ENCODE measurements around the gene PRRG1. TPM values are rescaled to one million over a fixed set of nuclear protein-coding genes. Genes with fewer than 3 reads are reported as not detected.

PRRG1 gene
- total RNA-seq, 1 experiment from 2014 or later = 8.6 TPM

- CTCF ChIA-PET = no interaction called here
- intact Hi-C loops (cut with micrococcal nuclease; ENCODE audit: unreplicated experiment) = no loop called here
- in situ Hi-C loops (cut with HindIII; ENCODE audit: low pct_unique_long_range_greater_than_20kb, low sequenced_read_pairs) = no loop called here
- Histone ChIP-seq H3K36me3 (ENCODE audit: control insufficient read depth, insufficient read depth, low read length) (no peaks in the 10 kb centered on the region; the same call in 1 of the 2 replicates), H3K27me3 (ENCODE audit: control insufficient read depth, insufficient read depth, low read length) (no peaks in the 10 kb centered on the region), H3K4me3 (ENCODE audit: low read depth in 2 of 2, low read length in 2 of 2) (no peak overlapping the region), H3K9me3 (ENCODE audit: control insufficient read depth, insufficient read depth, low read depth, low read length) (no peaks in the 10 kb centered on the region), H3K4me1 (ENCODE audit: control insufficient read depth, insufficient read depth, low read length) (no peaks in the 10 kb centered on the region), H3K27ac (ENCODE audit: low read length) (no peak overlapping the region)
- no TSS peak for BruUV-seq (replicated peaks)
- ATAC-seq (no peak), DNase-seq (ENCODE audit: low read depth, low spot score) (no peak)
- POLR2A ChIA-PET = no interaction called here
- TF ChIP-seq POLR2AphosphoS5 (IDR thresholded peaks at IDR 0.05; ENCODE audit: low read depth, low read length) = no peak
- no peak for TF ChIP-seq TCF7L2 (IDR thresholded peaks at IDR 0.05; ENCODE audit: low read depth, low read length)
- no peak for TF ChIP-seq CTCF (IDR thresholded peaks at IDR 0.05)
- no peak for TF ChIP-seq SIN3A (IDR thresholded peaks at IDR 0.05; ENCODE audit: borderline replicate concordance, insufficient read depth, low read depth, low read length)
- TF ChIP-seq REST (IDR thresholded peaks at IDR 0.05; ENCODE audit: insufficient read depth in 1 of 2, low read depth in 2 of 2, low read length in 1 of 2) = no peak
Measured at GRCh38 chrX:37409278-37409677, 60.1 kb downstream of the PRRG1 start.

GRCh38 chrX:37420185-37420584, 71.0 kb downstream of the PRRG1 start:
- BruUV-seq (replicated peaks) = no TSS peak
- ChIA-PET CTCF (no interaction called here), POLR2A (no interaction called here)
- TF ChIP-seq CTCF (IDR thresholded peaks at IDR 0.05) = no peak
- ATAC-seq = no peak
- H3K27me3 ChIP-seq (ENCODE audit: control insufficient read depth, insufficient read depth, low read length) = no peaks in the 10 kb centered on the region
- H3K4me1 ChIP-seq (ENCODE audit: control insufficient read depth, insufficient read depth, low read length) = no peaks in the 10 kb centered on the region
- intact Hi-C loops (cut with micrococcal nuclease; ENCODE audit: unreplicated experiment) = no loop called here
- DNase-seq (ENCODE audit: low read depth, low spot score) = no peak
- in situ Hi-C loops (cut with HindIII; ENCODE audit: low pct_unique_long_range_greater_than_20kb, low sequenced_read_pairs) = no loop called here
- no peak overlapping the region for H3K27ac ChIP-seq (ENCODE audit: low read length)
- H3K36me3 ChIP-seq (ENCODE audit: control insufficient read depth, insufficient read depth, low read length) = no peaks in the 10 kb centered on the region
- H3K4me3 ChIP-seq (ENCODE audit: low read depth in 2 of 2, low read length in 2 of 2) = no peak overlapping the region
- no peaks in the 10 kb centered on the region for H3K9me3 ChIP-seq (ENCODE audit: control insufficient read depth, insufficient read depth, low read depth, low read length)

- Histone ChIP-seq H3K36me3 (ENCODE audit: control insufficient read depth, insufficient read depth, low read length) (no peaks in the 10 kb centered on the region), H3K27ac (ENCODE audit: low read length) (no peak overlapping the region), H3K27me3 (ENCODE audit: control insufficient read depth, insufficient read depth, low read length) (no peaks in the 10 kb centered on the region), H3K9me3 (ENCODE audit: control insufficient read depth, insufficient read depth, low read depth, low read length) (no peaks in the 10 kb centered on the region), H3K4me1 (ENCODE audit: control insufficient read depth, insufficient read depth, low read length) (no peaks in the 10 kb centered on the region), H3K4me3 (ENCODE audit: low read depth in 2 of 2, low read length in 2 of 2) (no peak overlapping the region)
- intact Hi-C loops (cut with micrococcal nuclease; ENCODE audit: unreplicated experiment) = no loop called here
- no TSS peak for BruUV-seq (replicated peaks)
- CTCF ChIA-PET = no interaction called here
- POLR2A ChIA-PET = no interaction called here
- ATAC-seq (no peak), DNase-seq (ENCODE audit: low read depth, low spot score) (no peak)
- TF ChIP-seq TCF7L2 (IDR thresholded peaks at IDR 0.05; ENCODE audit: low read depth, low read length) (no peak), SIN3A (IDR thresholded peaks at IDR 0.05; ENCODE audit: borderline replicate concordance, insufficient read depth, low read depth, low read length) (no peak), CTCF (IDR thresholded peaks at IDR 0.05) (no peak), REST (IDR thresholded peaks at IDR 0.05; ENCODE audit: insufficient read depth in 1 of 2, low read depth in 2 of 2, low read length in 1 of 2) (no peak), POLR2AphosphoS5 (IDR thresholded peaks at IDR 0.05; ENCODE audit: low read depth, low read length) (no peak)
- in situ Hi-C loops (cut with HindIII; ENCODE audit: low pct_unique_long_range_greater_than_20kb, low sequenced_read_pairs) = no loop called here
Measured at GRCh38 chrX:37420756-37421155, 71.6 kb downstream of the PRRG1 start.
